PC-9 (cell line): Measurements from ENCODE around the gene ATXN1. TPM values are rescaled to one million over a fixed set of nuclear protein-coding genes. Genes with fewer than 3 reads are reported as not detected.

Source experiments
- BruUV-seq: library from RNA; stranded (reverse); fragments of 400-500 nt; replicated peaks from 2 replicates; lab custom pipeline; 2021; lab: Mats Ljungman, UMichigan
- CTCF ChIA-PET: fragments of 300-600 bp; sonication (Branson Sonifier 250); formaldehyde crosslinking; loops from one replicate; lab custom pipeline; 2022; ENCODE audit warnings: antibody characterized with exemption; lab: Charles Lee
- POLR2A ChIA-PET: fragments of 300-600 bp; sonication (Branson Sonifier 250); formaldehyde crosslinking; loops from one replicate; lab custom pipeline; 2022; ENCODE audit warnings: antibody characterized with exemption; ENCODE audit not compliant: unreplicated experiment; lab: Charles Lee
- DNase-seq, 2 experiments: peaks; one replicate each; pipeline versions ENCODE4 v3.0.0 to v3.0.0-alpha.2; 2015 to 2022; ENCODE audit warnings: mixed read lengths in 1 of 2
- H2AFZ ChIP-seq: fragments of 200-600 bp; sonication (generic); 2 replicates; pipeline ENCODE4 v1.8.1; 2017; ENCODE audit warnings: antibody characterized with exemption
- H3F3A ChIP-seq: fragments of 200-600 bp; sonication (generic); 2 replicates; pipeline ENCODE4 v1.8.1; 2017; ENCODE audit warnings: antibody characterized with exemption, mild to moderate bottlenecking, low read depth; ENCODE audit not compliant: insufficient read depth
- H3K27ac ChIP-seq: fragments of 200-600 bp; sonication (generic); 2 replicates; pipeline ENCODE4 v1.6.1; 2016; ENCODE audit warnings: mixed run types
- H3K27me3 ChIP-seq: fragments of 200-600 bp; sonication (generic); 2 replicates; pipeline ENCODE4 v1.6.1; 2016; ENCODE audit warnings: low read depth, mixed run types; ENCODE audit not compliant: insufficient read depth
- H3K36me3 ChIP-seq: fragments of 200-600 bp; sonication (generic); 2 replicates; pipeline ENCODE4 v1.6.1; 2016; ENCODE audit warnings: low read depth, mixed run types
- H3K4me1 ChIP-seq: fragments of 200-600 bp; sonication (generic); replicated peaks from 2 replicates; pipeline ENCODE4 v1.6.1; 2016; ENCODE audit warnings: mixed run types; ENCODE audit not compliant: insufficient read depth
- H3K4me2 ChIP-seq: fragments of 200-600 bp; sonication (generic); 2 replicates; pipeline ENCODE4 v1.6.1; 2017; ENCODE audit warnings: mixed run types
- H3K4me3 ChIP-seq: fragments of 200-600 bp; sonication (generic); 2 replicates; pipeline ENCODE4 v1.6.1; 2016; ENCODE audit warnings: mixed run types
- H3K79me2 ChIP-seq: fragments of 200-600 bp; sonication (generic); 2 replicates; pipeline ENCODE4 v1.6.1; 2017; ENCODE audit warnings: low read depth, mixed run types
- H3K9me2 ChIP-seq: fragments of 200-600 bp; sonication (generic); 2 replicates; pipeline ENCODE4 v1.8.1; 2017; ENCODE audit warnings: mild to moderate bottlenecking; ENCODE audit not compliant: insufficient read depth
- H3K9me3 ChIP-seq: fragments of 200-600 bp; sonication (generic); 2 replicates; pipeline ENCODE4 v1.8.1; 2016; ENCODE audit warnings: low read depth; ENCODE audit not compliant: insufficient read depth
- H4K20me1 ChIP-seq: fragments of 200-600 bp; sonication (generic); 2 replicates; pipeline ENCODE4 v1.8.1; 2017; ENCODE audit not compliant: insufficient read depth
- EZH2 ChIP-seq: fragments of 200-600 bp; sonication (generic); IDR thresholded peaks from 2 replicates; pipeline ENCODE4 v1.8.0; 2017; ENCODE audit warnings: antibody characterized with exemption, low read depth
- intact Hi-C: fragments of 100-400 bp; cut with micrococcal nuclease; formaldehyde crosslinking; loops from one replicate; pipeline ENCODE4 v1.10.0; 2022; ENCODE audit not compliant: unreplicated experiment
- total RNA-seq: library from RNA; stranded (reverse); gene quantifications from 2 replicates; pipeline ENCODE4 v1.2.3, GENCODE V29; 2021
- TF ChIP-seq, protein P1 (sequence below): fragments of 200-600 bp; sonication (generic); conservative IDR thresholded peaks from 2 replicates; pipeline ENCODE4 v1.6.1; 2017; ENCODE audit warnings: mixed run types, antibody characterized with exemption, mild to moderate bottlenecking, moderate library complexity

The ATXN1 gene
- total RNA-seq, 1 experiment from 2014 or later, result 42.7 TPM

GRCh38 chr6:16496210-16496609, 265.1 kb downstream of the ATXN1 start:
- POLR2A ChIA-PET, result interaction anchor here (0.6 kb wide), 2 partner anchors 22 to 111 kb away, joined by 9 read pairs; no protein-coding TSS in a partner anchor
- Histone ChIP-seq H2AFZ (no peak overlapping the region), H3K4me2 (no peak overlapping the region), H3K79me2 (no peaks in the 10 kb centered on the region), H3K36me3 (no peaks in the 10 kb centered on the region), H3F3A (no peaks in the 10 kb centered on the region), H3K4me3 (no peak overlapping the region), H3K27ac (no peak overlapping the region), H3K9me3 (no peaks in the 10 kb centered on the region), H3K9me2 (no peaks in the 10 kb centered on the region), H3K27me3 (no peaks in the 10 kb centered on the region), H4K20me1 (no peaks in the 10 kb centered on the region), H3K4me1 (no peaks in the 10 kb centered on the region)
- TF ChIP-seq EZH2, result no peak
- TF ChIP-seq, protein P1, sequence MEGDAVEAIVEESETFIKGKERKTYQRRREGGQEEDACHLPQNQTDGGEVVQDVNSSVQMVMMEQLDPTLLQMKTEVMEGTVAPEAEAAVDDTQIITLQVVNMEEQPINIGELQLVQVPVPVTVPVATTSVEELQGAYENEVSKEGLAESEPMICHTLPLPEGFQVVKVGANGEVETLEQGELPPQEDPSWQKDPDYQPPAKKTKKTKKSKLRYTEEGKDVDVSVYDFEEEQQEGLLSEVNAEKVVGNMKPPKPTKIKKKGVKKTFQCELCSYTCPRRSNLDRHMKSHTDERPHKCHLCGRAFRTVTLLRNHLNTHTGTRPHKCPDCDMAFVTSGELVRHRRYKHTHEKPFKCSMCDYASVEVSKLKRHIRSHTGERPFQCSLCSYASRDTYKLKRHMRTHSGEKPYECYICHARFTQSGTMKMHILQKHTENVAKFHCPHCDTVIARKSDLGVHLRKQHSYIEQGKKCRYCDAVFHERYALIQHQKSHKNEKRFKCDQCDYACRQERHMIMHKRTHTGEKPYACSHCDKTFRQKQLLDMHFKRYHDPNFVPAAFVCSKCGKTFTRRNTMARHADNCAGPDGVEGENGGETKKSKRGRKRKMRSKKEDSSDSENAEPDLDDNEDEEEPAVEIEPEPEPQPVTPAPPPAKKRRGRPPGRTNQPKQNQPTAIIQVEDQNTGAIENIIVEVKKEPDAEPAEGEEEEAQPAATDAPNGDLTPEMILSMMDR, result no peak
- no TSS peak for BruUV-seq
- intact Hi-C loops, result no loop called here
- no peak for DNase-seq
- CTCF ChIA-PET, result no interaction called here

DNA sequence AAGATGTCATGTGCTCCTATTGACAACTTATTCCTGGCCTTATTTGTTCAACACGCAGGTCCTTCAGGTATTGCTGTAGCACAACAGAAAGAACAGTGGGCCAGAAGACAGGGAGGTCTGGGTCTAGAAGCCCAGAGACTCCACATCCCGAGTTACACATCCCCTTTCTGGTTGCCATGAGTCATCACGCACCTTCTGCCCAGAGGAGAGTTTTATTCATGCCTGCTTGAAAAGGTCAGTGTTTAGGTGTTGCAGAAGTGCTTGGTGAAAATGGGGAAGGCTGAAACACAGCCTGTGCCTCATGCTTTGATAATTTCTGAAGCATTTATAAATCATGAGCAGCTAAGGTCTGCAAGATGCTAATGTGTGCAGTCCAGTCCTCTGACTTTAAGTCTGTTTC, 266.5 kb downstream of the ATXN1 start:
- no peak overlapping the region for H3K4me2 ChIP-seq
- TF ChIP-seq, protein P1, result no peak
- no peak for TF ChIP-seq EZH2
- H3K9me3 ChIP-seq, result no peaks in the 10 kb centered on the region
- no peak overlapping the region for H2AFZ ChIP-seq
- H3K36me3 ChIP-seq, result no peaks in the 10 kb centered on the region
- ChIA-PET POLR2A (no interaction called here), CTCF (interaction anchor here (0.5 kb wide), 1 partner anchor 567 kb away, joined by 4 read pairs; no protein-coding TSS in a partner anchor)
- H3K27ac ChIP-seq, result no peak overlapping the region
- intact Hi-C loops, result no loop called here
- H3F3A ChIP-seq, result no peaks in the 10 kb centered on the region
- no peaks in the 10 kb centered on the region for H3K4me1 ChIP-seq
- H3K79me2 ChIP-seq, result no peaks in the 10 kb centered on the region
- no peaks in the 10 kb centered on the region for H3K9me2 ChIP-seq
- DNase-seq, result no peak
- no peaks in the 10 kb centered on the region for H3K27me3 ChIP-seq
- no TSS peak for BruUV-seq
- no peaks in the 10 kb centered on the region for H4K20me1 ChIP-seq
- no peak overlapping the region for H3K4me3 ChIP-seq

- ChIA-PET POLR2A (no interaction called here), CTCF (no interaction called here)
- intact Hi-C loops, result no loop called here
- H3K4me3 ChIP-seq, result no peak overlapping the region
- no peaks in the 10 kb centered on the region; the same call in 1 of the 2 replicates for H3K9me2 ChIP-seq
- no peak overlapping the region for H3K4me2 ChIP-seq
- H3K4me1 ChIP-seq, result no peaks in the 10 kb centered on the region
- no peaks in the 10 kb centered on the region for H3F3A ChIP-seq
- H3K36me3 ChIP-seq, result no peaks in the 10 kb centered on the region
- no peak overlapping the region for H2AFZ ChIP-seq
- H3K9me3 ChIP-seq, result no peaks in the 10 kb centered on the region
- DNase-seq, result no peak
- H3K27ac ChIP-seq, result no peak overlapping the region
- H3K79me2 ChIP-seq, result no peaks in the 10 kb centered on the region
- no TSS peak for BruUV-seq
- no peaks in the 10 kb centered on the region for H4K20me1 ChIP-seq
- TF ChIP-seq EZH2, result no peak
- TF ChIP-seq, protein P1, result no peak
- H3K27me3 ChIP-seq, result no peaks in the 10 kb centered on the region
These were observed 267.5 kb downstream of the ATXN1 start for GRCh38 chr6:16493802-16494201.
